Measurements from ENCODE around the gene SPDYE5. TPM values are rescaled to one million over a fixed set of nuclear protein-coding genes. Genes with fewer than 3 reads are reported as not detected.

SPDYE5 gene
- total and polyA plus RNA-seq, 2 of the 4 experiments (the other 2 are of a cell fraction): not detected

GRCh38 chr7:75537731-75538130, 45.6 kb downstream of the SPDYE5 start:
- peaks cover 2 to 8% of the 10 kb centered on the region in 2 experiments; a peak in 2 of 4 replicates for H3K79me1 ChIP-seq (ENCODE audit: low read depth in 1 of 2, low read length in 2 of 2)
- no peak overlapping the region for H3K56ac ChIP-seq (ENCODE audit: extremely low read depth, insufficient read depth, low read length)
- no peak overlapping the region for H4K8ac ChIP-seq (ENCODE audit: low read depth in 2 of 2, low read length in 2 of 2)
- H2AK5ac ChIP-seq (ENCODE audit: low read depth, low read length): no peak overlapping the region
- 100% methylated on average over 3 of the region's 5 CpGs; no CpG with 5 or more reads in 1 of the 2 experiments for WGBS, 2 experiments (ENCODE audit: extremely low coverage in 2 of 2, insufficient read length in 1 of 2)
- no peak overlapping the region for H4K5ac ChIP-seq (ENCODE audit: low read depth, low read length)
- H3K9ac ChIP-seq (ENCODE audit: low read depth, low read length): no peak overlapping the region
- peaks cover 13% of the 10 kb centered on the region for H4K20me1 ChIP-seq (ENCODE audit: insufficient read depth, low read length)
- in situ Hi-C loops (cut with MboI; ENCODE audit: low sequenced_read_pairs): loop anchor here (10.0 to 25.0 kb wide), 2 partner anchors 217 to 500 kb away; partner anchors contain the start of genes MDH2 and STYXL1
- H2BK20ac ChIP-seq (ENCODE audit: low read depth, low read length): no peak overlapping the region
- H3K18ac ChIP-seq (ENCODE audit: low read depth, low read length): no peak overlapping the region
- peaks cover 11% of the 10 kb centered on the region; the same call in 1 of the 2 replicates for H3K9me1 ChIP-seq (ENCODE audit: insufficient read depth, low read length)
- no peaks in the 10 kb centered on the region for H3K9me3 ChIP-seq (ENCODE audit: control insufficient read depth, insufficient read depth, low read length)
- TF ChIP-seq CEBPB (IDR thresholded peaks at IDR 0.05; ENCODE audit: low read depth, low read length): no peak
- no peak for TF ChIP-seq CTCF (conservative IDR thresholded peaks at IDR 0.05; ENCODE audit: low read depth, low read length)
- TF ChIP-seq USF2 (IDR thresholded peaks at IDR 0.05; ENCODE audit: low read depth, low read length): no peak
- TF ChIP-seq ELK1 (IDR thresholded peaks at IDR 0.05; ENCODE audit: borderline replicate concordance, low read depth, low read length): no peak
- no peak for TF ChIP-seq RFX5 (IDR thresholded peaks at IDR 0.05; ENCODE audit: low read depth, low read length)
- no peak for TF ChIP-seq CHD1 (IDR thresholded peaks at IDR 0.05; ENCODE audit: low read depth, low read length)
- no peak for TF ChIP-seq POLR2A (IDR thresholded peaks at IDR 0.05; ENCODE audit: low read depth, low read length)
- no peak for TF ChIP-seq RAD21 (IDR thresholded peaks at IDR 0.05; ENCODE audit: low read length)
- no peak for TF ChIP-seq MXI1 (IDR thresholded peaks at IDR 0.05; ENCODE audit: borderline replicate concordance, low read depth, low read length)
- TF ChIP-seq MAZ (IDR thresholded peaks at IDR 0.05; ENCODE audit: borderline replicate concordance, low read depth, low read length): no peak
- TF ChIP-seq SMC3 (IDR thresholded peaks at IDR 0.05; ENCODE audit: low read depth, low read length): no peak
- TF ChIP-seq BHLHE40 (IDR thresholded peaks at IDR 0.05; ENCODE audit: low read depth, low read length): no peak
- no peak for TF ChIP-seq MAFK (IDR thresholded peaks at IDR 0.05; ENCODE audit: low read depth, low read length)
- no peak for TF ChIP-seq NFE2L2 (IDR thresholded peaks at IDR 0.05; ENCODE audit: low read depth, low read length)
- no peak for TF ChIP-seq RCOR1 (IDR thresholded peaks at IDR 0.05; ENCODE audit: insufficient replicate concordance, low read length)
- no peak for TF ChIP-seq FOS (IDR thresholded peaks at IDR 0.05; ENCODE audit: low read depth, low read length)
- peaks cover 7% of the 10 kb centered on the region for H3K4me1 ChIP-seq (ENCODE audit: control insufficient read depth, insufficient read depth, low read length)
- H3K23ac ChIP-seq (ENCODE audit: low read depth, low read length): no peak overlapping the region
- dilution Hi-C loops (cut with HindIII; ENCODE audit: low sequenced_read_pairs, unreplicated experiment): no loop called here
- no peak overlapping the region for H2BK15ac ChIP-seq (ENCODE audit: low read depth, low read length)
- POLR2A ChIA-PET (ENCODE audit: unreplicated experiment): no interaction called here
- no peak overlapping the region for H3K4ac ChIP-seq (ENCODE audit: low read depth, low read length)
- H3K4me3 ChIP-seq (ENCODE audit: insufficient read depth, low read depth, low read length): no peak overlapping the region
- no peak overlapping the region for H3K27ac ChIP-seq (ENCODE audit: insufficient read depth, low read length)
- H2BK5ac ChIP-seq (ENCODE audit: low read depth, low read length, poor library complexity, severe bottlenecking): no peak overlapping the region
- no peak overlapping the region for H2BK120ac ChIP-seq (ENCODE audit: low read depth, low read length)
- no peak overlapping the region for H2AFZ ChIP-seq (replicated peaks; ENCODE audit: low read length, poor library complexity)
- H3K4me2 ChIP-seq (ENCODE audit: low read depth, low read length): no peak overlapping the region
- no TSS peak for BruUV-seq (replicated peaks)
- H4K91ac ChIP-seq (ENCODE audit: insufficient read depth, low read depth, low read length): no peak overlapping the region
- DNase-seq (no peak), ATAC-seq (ENCODE audit: low read depth) (no peak)
- peaks cover 6% of the 10 kb centered on the region; the same call in 1 of the 2 replicates for H3K27me3 ChIP-seq (ENCODE audit: control insufficient read depth, insufficient read depth, low read length)
- no peak overlapping the region for H2AK9ac ChIP-seq (replicated peaks; ENCODE audit: low read depth, low read length, poor library complexity)
- CTCF ChIA-PET: no interaction called here
- intact Hi-C loops (cut with micrococcal nuclease): no loop called here
- H3K14ac ChIP-seq (replicated peaks; ENCODE audit: low read depth, low read length): no peak overlapping the region
- H3K36me3 ChIP-seq (ENCODE audit: control insufficient read depth, insufficient read depth, low read length): peaks cover 33% of the 10 kb centered on the region
